CD14-positive monocyte (primary cell): ENCODE data around the gene LTB4R2. TPM values are rescaled to one million over a fixed set of nuclear protein-coding genes. Genes with fewer than 3 reads are reported as not detected.

Source experiments
- DNase-seq, 3 donors: peaks; one replicate each; pipeline ENCODE4 v3.0.0-alpha.2; 2011 to 2022
- H2AFZ ChIP-seq: 2 replicates; pipeline ENCODE4 v1.6.0; 2012; ENCODE audit warnings: mild to moderate bottlenecking, low read depth, low read length, inconsistent platforms; ENCODE audit not compliant: insufficient read depth, poor library complexity, severe bottlenecking
- H3K27ac ChIP-seq, 2 donors: 1 replicate in 1 of 2; 2 replicates in 1 of 2; pipeline ENCODE4 v1.5.1; 2012 to 2013; ENCODE audit warnings: low read length in 2 of 2, control low read depth in 1 of 2, inconsistent platforms in 1 of 2, low read depth in 1 of 2, mild to moderate bottlenecking in 1 of 2
- H3K27me3 ChIP-seq, 2 donors: one replicate each; pipeline versions ENCODE4 v1.6.0 to v1.6.1; 2011 to 2013; ENCODE audit warnings: low read length in 2 of 2; ENCODE audit not compliant: control insufficient read depth in 2 of 2, insufficient read depth in 2 of 2
- H3K36me3 ChIP-seq, 2 donors: replicated peaks in 1 of 2; 1 replicate in 1 of 2; 2 replicates in 1 of 2; pipeline versions ENCODE4 v1.5.1 to v1.6.1; 2012 to 2013; ENCODE audit warnings: low read length in 2 of 2, control low read depth in 1 of 2, inconsistent platforms in 1 of 2, mild to moderate bottlenecking in 1 of 2; ENCODE audit not compliant: insufficient read depth in 2 of 2, control insufficient read depth in 1 of 2
- H3K4me1 ChIP-seq, 2 donors: 1 replicate in 1 of 2; 2 replicates in 1 of 2; pipeline versions ENCODE4 v1.5.1 to v1.6.1; 2012 to 2013; ENCODE audit warnings: low read length in 2 of 2, control low read depth in 1 of 2, inconsistent platforms in 1 of 2, mild to moderate bottlenecking in 1 of 2, moderate library complexity in 1 of 2; ENCODE audit not compliant: insufficient read depth in 2 of 2, control insufficient read depth in 1 of 2
- H3K4me2 ChIP-seq: replicated peaks from 2 replicates; pipeline ENCODE3; 2012; ENCODE audit warnings: low read length, moderate library complexity, mild to moderate bottlenecking; ENCODE audit not compliant: poor library complexity, severe bottlenecking; ENCODE audit errors: extremely low read depth
- H3K4me3 ChIP-seq, 3 experiments: fragments of 200-600 bp in 1 of 3; sonication (generic) in 1 of 3; replicated peaks in 1 of 3; 1 replicate in 2 of 3; 2 replicates in 1 of 3; pipeline ENCODE4 v1.5.1; 2011 to 2013; ENCODE audit warnings: low read length in 3 of 3, mild to moderate bottlenecking in 3 of 3, control low read depth in 2 of 3, low read depth in 2 of 3, inconsistent platforms in 1 of 3, moderate library complexity in 1 of 3
- H3K79me2 ChIP-seq: 2 replicates; pipeline ENCODE4 v1.6.0; 2012; ENCODE audit warnings: mild to moderate bottlenecking, control low read depth, inconsistent platforms, low read length, moderate library complexity; ENCODE audit not compliant: insufficient read depth
- H3K9ac ChIP-seq: 2 replicates; pipeline ENCODE4 v1.6.0; 2017; ENCODE audit warnings: low read length, mild to moderate bottlenecking; ENCODE audit not compliant: insufficient read depth, poor library complexity, severe bottlenecking
- H3K9me3 ChIP-seq, 2 donors: replicated peaks in 1 of 2; 1 replicate in 1 of 2; 2 replicates in 1 of 2; pipeline versions ENCODE4 v1.5.1 to v1.6.1; 2012 to 2013; ENCODE audit warnings: low read length in 2 of 2, control low read depth in 1 of 2; ENCODE audit not compliant: control insufficient read depth in 1 of 2, insufficient read depth in 1 of 2
- H4K20me1 ChIP-seq: 2 replicates; pipeline ENCODE4 v1.6.0; 2012; ENCODE audit warnings: mild to moderate bottlenecking, low read length, control low read depth, moderate library complexity; ENCODE audit not compliant: insufficient read depth
- H3K27ac Mint-ChIP-seq, 7 donors: one replicate each; pipeline ENCODE4 v1.8.0; 2020; ENCODE audit warnings: mild to moderate bottlenecking in 7 of 7, mixed read lengths in 7 of 7, moderate library complexity in 6 of 7, inconsistent platforms in 2 of 7
- H3K27me3 Mint-ChIP-seq, 3 donors: one replicate each; pipeline ENCODE4 v1.8.0; 2021 to 2022; ENCODE audit warnings: low read depth in 3 of 3, mild to moderate bottlenecking in 3 of 3, mixed read lengths in 3 of 3, moderate library complexity in 3 of 3, inconsistent platforms in 1 of 3
- H3K36me3 Mint-ChIP-seq, 2 donors: one replicate each; pipeline ENCODE4 v1.8.0; 2020; ENCODE audit warnings: mixed read lengths in 2 of 2, inconsistent platforms in 1 of 2, mild to moderate bottlenecking in 1 of 2
- H3K4me1 Mint-ChIP-seq: one replicate; pipeline ENCODE4 v1.8.0; 2020; ENCODE audit warnings: mild to moderate bottlenecking, mixed read lengths
- H3K4me3 Mint-ChIP-seq, 2 donors: one replicate each; pipeline ENCODE4 v1.8.0; 2020; ENCODE audit warnings: mild to moderate bottlenecking in 2 of 2, mixed read lengths in 2 of 2, moderate library complexity in 1 of 2
- H3K9me3 Mint-ChIP-seq, 7 donors: one replicate each; pipeline ENCODE4 v1.8.0; 2020 to 2022; ENCODE audit warnings: mixed read lengths in 7 of 7, mild to moderate bottlenecking in 6 of 7, moderate library complexity in 6 of 7, inconsistent platforms in 2 of 7
- WGBS: methylation state at CpG from one replicate; pipeline ENCODE4 v1.1.5; 2013; ENCODE audit warnings: missing lambda C conversion rate; ENCODE audit not compliant: insufficient coverage; 5-methylcytosine and 5-hydroxymethylcytosine counted together
- intact Hi-C, 2 donors: fragments of 100-400 bp; cut with micrococcal nuclease; formaldehyde crosslinking; loops; one replicate each; pipeline versions ENCODE4 v1.15.0 to v1.15.1; 2023
- polyA plus RNA-seq, 3 donors: library from polyadenylated mRNA; depleted of rRNA in 1 of 3; unstranded in 2 of 3; stranded (reverse) in 1 of 3; fragments of 300-500 nt in 2 of 3; fragments of >200 nt in 1 of 3; fragmentation: Illumina TruSeq in 2 of 3; gene quantifications; 1 replicate in 2 of 3; 2 replicates in 1 of 3; pipeline ENCODE4 v1.2.3, GENCODE V29; 2012 to 2021
- TF ChIP-seq, protein P1 (sequence below): fragments of 200-600 bp; IDR thresholded peaks from one replicate; pipeline ENCODE4 v1.8.0; 2022; ENCODE audit warnings: antibody characterized with exemption, mild to moderate bottlenecking

LTB4R2 gene
- polyA plus RNA-seq, 3 donors = 2.7 to 25.1 (median 2.9) TPM

DNA sequence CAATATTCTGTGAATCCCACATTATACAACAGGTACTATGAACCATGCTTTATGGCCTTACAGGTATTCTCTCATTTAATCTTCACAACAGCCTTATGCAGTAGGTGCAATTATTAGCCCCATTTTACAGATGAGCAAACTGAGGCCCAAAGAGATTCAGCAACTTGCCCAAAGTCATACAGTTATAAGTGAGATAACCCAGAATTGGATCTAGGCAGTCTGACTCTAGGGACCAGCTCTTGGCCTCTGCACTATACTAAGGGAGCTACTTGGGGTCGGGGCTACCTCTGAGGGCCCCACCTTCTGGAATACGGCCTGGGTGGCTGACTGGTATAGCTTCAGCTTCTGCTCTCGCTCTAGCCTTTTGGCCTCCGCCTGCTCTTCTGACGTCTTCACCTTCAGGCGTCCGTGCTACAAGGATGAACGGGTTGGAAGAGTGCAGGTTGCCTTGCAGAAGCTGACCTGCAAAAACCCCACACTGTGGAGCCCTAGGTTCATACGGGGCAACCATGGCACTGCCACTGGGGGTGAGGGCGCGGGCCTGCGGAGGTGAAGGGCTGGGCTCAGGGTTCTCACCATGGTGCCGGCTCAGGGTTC is 39.3 kb upstream of the LTB4R2 start:
- Histone ChIP-seq H4K20me1 (no peaks in the 10 kb centered on the region), H3K9me3 (no peaks in the 10 kb centered on the region), H3K27me3 (no peaks in the 10 kb centered on the region), H3K79me2 (peaks cover 40% of the 10 kb centered on the region), H2AFZ (peak overlapping the region; percentile 98), H3K36me3 (peaks cover 44 to 46% of the 10 kb centered on the region in 2 donors), H3K4me1 (peaks cover 47 to 51% of the 10 kb centered on the region in 2 donors), H3K4me2 (peak overlapping the region; percentile 85), H3K4me3 (peak overlapping the region; percentile 71 to 97 (median 85)), H3K27ac (peak overlapping the region; percentile 72 to 98), H3K9ac (peak overlapping the region; percentile 99)
- TF ChIP-seq, protein P1, sequence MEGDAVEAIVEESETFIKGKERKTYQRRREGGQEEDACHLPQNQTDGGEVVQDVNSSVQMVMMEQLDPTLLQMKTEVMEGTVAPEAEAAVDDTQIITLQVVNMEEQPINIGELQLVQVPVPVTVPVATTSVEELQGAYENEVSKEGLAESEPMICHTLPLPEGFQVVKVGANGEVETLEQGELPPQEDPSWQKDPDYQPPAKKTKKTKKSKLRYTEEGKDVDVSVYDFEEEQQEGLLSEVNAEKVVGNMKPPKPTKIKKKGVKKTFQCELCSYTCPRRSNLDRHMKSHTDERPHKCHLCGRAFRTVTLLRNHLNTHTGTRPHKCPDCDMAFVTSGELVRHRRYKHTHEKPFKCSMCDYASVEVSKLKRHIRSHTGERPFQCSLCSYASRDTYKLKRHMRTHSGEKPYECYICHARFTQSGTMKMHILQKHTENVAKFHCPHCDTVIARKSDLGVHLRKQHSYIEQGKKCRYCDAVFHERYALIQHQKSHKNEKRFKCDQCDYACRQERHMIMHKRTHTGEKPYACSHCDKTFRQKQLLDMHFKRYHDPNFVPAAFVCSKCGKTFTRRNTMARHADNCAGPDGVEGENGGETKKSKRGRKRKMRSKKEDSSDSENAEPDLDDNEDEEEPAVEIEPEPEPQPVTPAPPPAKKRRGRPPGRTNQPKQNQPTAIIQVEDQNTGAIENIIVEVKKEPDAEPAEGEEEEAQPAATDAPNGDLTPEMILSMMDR = no peak
- H3K4me1 Mint-ChIP-seq = peaks cover 50% of the 10 kb centered on the region
- H3K27me3 Mint-ChIP-seq = peaks cover 0 to 2% (median 0%) of the 10 kb centered on the region in 3 donors
- peak overlapping the region; percentile 66 to 97 (median 96) for H3K27ac Mint-ChIP-seq
- intact Hi-C loops = loop anchor here in 1 of 2 donors (2.0 kb wide), 1 partner anchor 28 kb away; the partner anchor contains the start of gene TINF2
- peak overlapping the region; percentile 89 to 92 for H3K4me3 Mint-ChIP-seq
- H3K36me3 Mint-ChIP-seq = peaks cover 40 to 46% of the 10 kb centered on the region in 2 donors
- DNase-seq = no peak
- H3K9me3 Mint-ChIP-seq = peaks cover 0 to 2% (median 0%) of the 10 kb centered on the region in 7 donors
- 23% methylated on average over 12 of the region's 13 CpGs for WGBS

DNA sequence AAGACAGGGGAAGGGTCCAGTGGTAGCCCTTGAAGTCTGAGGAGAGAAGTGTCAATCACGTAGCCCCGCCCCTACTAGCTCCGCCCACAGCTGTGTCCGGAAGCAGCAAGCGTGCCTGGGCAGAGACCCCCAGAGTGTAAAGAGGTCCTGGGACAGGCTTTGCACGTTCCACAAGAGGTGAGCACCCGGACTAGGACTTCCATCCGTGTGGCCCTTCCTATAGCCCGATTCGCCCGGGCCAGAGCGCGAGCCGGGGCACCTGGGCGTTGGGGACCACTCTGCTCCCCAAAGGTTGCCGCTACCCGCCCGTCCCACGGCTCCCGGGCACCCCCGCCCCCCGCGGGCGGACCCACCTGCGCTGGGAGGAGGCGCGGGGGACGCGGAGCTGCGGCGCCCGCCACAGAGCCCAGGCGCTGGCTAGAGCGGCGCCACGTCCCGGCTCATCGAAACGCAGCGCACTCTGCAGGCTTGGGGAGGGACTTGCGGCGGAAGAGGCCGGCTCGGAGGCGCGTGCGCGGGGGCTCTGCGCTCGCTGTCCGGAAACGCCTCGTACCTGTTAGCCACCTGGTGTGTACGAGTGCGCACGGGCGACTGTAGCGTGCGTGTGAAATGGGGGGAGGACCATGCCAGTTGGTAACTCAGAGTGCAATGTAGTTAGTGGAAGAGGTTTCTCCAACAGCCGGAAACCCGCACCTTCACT is 38.7 kb upstream of the LTB4R2 start, which contains the start of gene RABGGTA:
RABGGTA (minus strand) TSS at position 464 of the 700 bp plus-strand sequence. CDS start 482 bp downstream, outside the sequence.
- peaks cover 0 to 2% (median 0%) of the 10 kb centered on the region in 3 donors for H3K27me3 Mint-ChIP-seq
- intact Hi-C loops = loop anchor here in 1 of 2 donors (2.0 kb wide), 1 partner anchor 28 kb away; the partner anchor contains the start of gene TINF2
- peaks cover 47% of the 10 kb centered on the region for H3K79me2 ChIP-seq
- H3K9me3 ChIP-seq = no peaks in the 10 kb centered on the region
- H3K36me3 Mint-ChIP-seq = peaks cover 35 to 39% of the 10 kb centered on the region in 2 donors
- peak; percentile 71 to 79 (median 75) for DNase-seq
- TF ChIP-seq, protein P1 = peak; percentile 83
- peaks cover 0 to 2% (median 0%) of the 10 kb centered on the region in 7 donors for H3K9me3 Mint-ChIP-seq
- no peaks in the 10 kb centered on the region for H4K20me1 ChIP-seq
- WGBS = under 1% methylated on average over 53 of the region's 61 CpGs
- H3K27ac Mint-ChIP-seq = peak within 1 kb of the TSS; percentile 90 to 97 (median 96)
- H3K4me2 ChIP-seq = peak within 1 kb of the TSS; percentile 85
- peak within 1 kb of the TSS; percentile 71 to 97 (median 85) for H3K4me3 ChIP-seq
- peak within 1 kb of the TSS; percentile 99 for H3K9ac ChIP-seq
- peaks cover 37 to 40% of the 10 kb centered on the region in 2 donors for H3K36me3 ChIP-seq
- peak within 1 kb of the TSS; percentile 72 to 98 for H3K27ac ChIP-seq
- peak within 1 kb of the TSS; percentile 98 for H2AFZ ChIP-seq
- no peaks in the 10 kb centered on the region for H3K27me3 ChIP-seq
- H3K4me1 ChIP-seq = peaks cover 54 to 58% of the 10 kb centered on the region in 2 donors
- peaks cover 55% of the 10 kb centered on the region for H3K4me1 Mint-ChIP-seq
- peak within 1 kb of the TSS; percentile 89 to 94 for H3K4me3 Mint-ChIP-seq
